Keratinocyte (primary cell): ENCODE measurements around the gene IGFL1. TPM values are rescaled to one million over a fixed set of nuclear protein-coding genes. Genes with fewer than 3 reads are reported as not detected.
A peak's percentile ranks its signal among the peaks of the same experiment; 100 is the strongest.

Source experiments
- DNase-seq: peaks from one replicate; pipeline ENCODE4 v3.0.0-alpha.2; 2011; ENCODE audit warnings: low read depth, missing footprints, low spot score
- FAIRE-seq: peaks from 2 replicates; lab custom pipeline; 2011; peaks lifted over from hg19 to GRCh38; lab: Jason Lieb, UNC
- H2AFZ ChIP-seq: 2 replicates; pipeline ENCODE4 v1.6.0; 2012; ENCODE audit warnings: low read length, control low read depth, inconsistent platforms; ENCODE audit not compliant: control insufficient read depth
- H3K27ac ChIP-seq: 2 replicates; pipeline ENCODE4 v1.5.1; 2011; ENCODE audit warnings: low read length; ENCODE audit not compliant: control insufficient read depth, insufficient read depth
- H3K27me3 ChIP-seq: 3 replicates; pipeline ENCODE4 v1.6.0; 2011; ENCODE audit warnings: low read length; ENCODE audit not compliant: control insufficient read depth, insufficient read depth; ENCODE audit errors: extremely low read depth
- H3K36me3 ChIP-seq, 2 experiments: 2 replicates in 1 of 2; 3 replicates in 1 of 2; pipeline ENCODE4 v1.5.1; 2011; ENCODE audit warnings: low read length in 2 of 2, mild to moderate bottlenecking in 1 of 2; ENCODE audit not compliant: control insufficient read depth in 2 of 2, insufficient read depth in 2 of 2; ENCODE audit errors: extremely low read depth in 1 of 2
- H3K4me1 ChIP-seq: 3 replicates; pipeline ENCODE4 v1.5.1; 2011; ENCODE audit warnings: low read length; ENCODE audit not compliant: control insufficient read depth, insufficient read depth; ENCODE audit errors: extremely low read depth
- H3K4me2 ChIP-seq: 3 replicates; pipeline ENCODE4 v1.6.0; 2011; ENCODE audit warnings: low read depth, low read length; ENCODE audit not compliant: control insufficient read depth, insufficient read depth; ENCODE audit errors: extremely low read depth
- H3K4me3 ChIP-seq, 3 experiments: fragments of 200-600 bp in 1 of 3; sonication (generic) in 1 of 3; 2 replicates in 2 of 3; 3 replicates in 1 of 3; pipeline ENCODE4 v1.5.1; 2011 to 2016; ENCODE audit warnings: low read length in 3 of 3, mild to moderate bottlenecking in 3 of 3, control low read depth in 2 of 3, inconsistent platforms in 1 of 3, low read depth in 1 of 3, mixed read lengths in 1 of 3, mixed run types in 1 of 3, moderate library complexity in 1 of 3; ENCODE audit not compliant: control insufficient read depth in 2 of 3, insufficient read depth in 2 of 3; ENCODE audit errors: extremely low read depth in 1 of 3
- H3K79me2 ChIP-seq: 2 replicates; pipeline ENCODE4 v1.6.0; 2012; ENCODE audit warnings: low read length; ENCODE audit not compliant: control insufficient read depth, insufficient read depth
- H3K9ac ChIP-seq: 3 replicates; pipeline ENCODE4 v1.6.0; 2011; ENCODE audit warnings: low read length; ENCODE audit not compliant: control insufficient read depth, insufficient read depth; ENCODE audit errors: extremely low read depth
- H3K9me1 ChIP-seq: 3 replicates; pipeline ENCODE4 v1.6.0; 2011; ENCODE audit warnings: low read length; ENCODE audit not compliant: control insufficient read depth, insufficient read depth; ENCODE audit errors: extremely low read depth
- H3K9me3 ChIP-seq: 2 replicates; pipeline ENCODE4 v1.5.1; 2012; ENCODE audit warnings: low read depth, low read length; ENCODE audit not compliant: control insufficient read depth
- H4K20me1 ChIP-seq: 3 replicates; pipeline ENCODE4 v1.6.0; 2011; ENCODE audit warnings: low read length; ENCODE audit not compliant: control insufficient read depth, insufficient read depth; ENCODE audit errors: extremely low read depth
- EZH2 ChIP-seq: IDR thresholded peaks from one replicate; pipeline ENCODE4 v1.6.1; 2012; ENCODE audit warnings: inconsistent platforms, mild to moderate bottlenecking, low read length, moderate library complexity
- dilution Hi-C: fragments of 300-500 bp; cut with MboI; formaldehyde crosslinking; loops from one replicate; pipeline ENCODE4 v1.7.0; 2020; ENCODE audit warnings: low sequenced_read_pairs; ENCODE audit not compliant: extremely low pct_ligation_motif_present
- polyA plus RNA-seq, 5 experiments: library from polyadenylated mRNA; depleted of rRNA in 3 of 5; stranded (reverse) in 3 of 5; stranded (forward) in 1 of 5; unstranded in 1 of 5; fragments of >200 nt; gene quantifications; 1 replicate in 1 of 5; 2 replicates in 3 of 5; 3 replicates in 1 of 5; pipeline versions ENCODE4 v1.2.1 to v1.2.3, GENCODE V29; 2011 to 2012; ENCODE audit warnings: missing spikeins in 2 of 5, low read depth in 1 of 5, low replicate concordance in 1 of 5
- TF ChIP-seq, protein P1 (sequence below), 3 experiments: IDR thresholded peaks in 1 of 3; conservative IDR thresholded peaks in 1 of 3; optimal IDR thresholded peaks in 1 of 3; 2 replicates in 2 of 3; 3 replicates in 1 of 3; pipeline versions ENCODE3 to v1.5.1; 2011; ENCODE audit warnings: low read length in 3 of 3, mild to moderate bottlenecking in 3 of 3, moderate library complexity in 2 of 3, control low read depth in 1 of 3, inconsistent platforms in 1 of 3; ENCODE audit not compliant: insufficient read depth in 2 of 3; ENCODE audit errors: extremely low read depth in 1 of 3

IGFL1 gene
- polyA plus RNA-seq, 1 donor (not counting 4 experiments of a cell fraction or from before 2014, with no cell fraction given): 21.3 TPM

DNA sequence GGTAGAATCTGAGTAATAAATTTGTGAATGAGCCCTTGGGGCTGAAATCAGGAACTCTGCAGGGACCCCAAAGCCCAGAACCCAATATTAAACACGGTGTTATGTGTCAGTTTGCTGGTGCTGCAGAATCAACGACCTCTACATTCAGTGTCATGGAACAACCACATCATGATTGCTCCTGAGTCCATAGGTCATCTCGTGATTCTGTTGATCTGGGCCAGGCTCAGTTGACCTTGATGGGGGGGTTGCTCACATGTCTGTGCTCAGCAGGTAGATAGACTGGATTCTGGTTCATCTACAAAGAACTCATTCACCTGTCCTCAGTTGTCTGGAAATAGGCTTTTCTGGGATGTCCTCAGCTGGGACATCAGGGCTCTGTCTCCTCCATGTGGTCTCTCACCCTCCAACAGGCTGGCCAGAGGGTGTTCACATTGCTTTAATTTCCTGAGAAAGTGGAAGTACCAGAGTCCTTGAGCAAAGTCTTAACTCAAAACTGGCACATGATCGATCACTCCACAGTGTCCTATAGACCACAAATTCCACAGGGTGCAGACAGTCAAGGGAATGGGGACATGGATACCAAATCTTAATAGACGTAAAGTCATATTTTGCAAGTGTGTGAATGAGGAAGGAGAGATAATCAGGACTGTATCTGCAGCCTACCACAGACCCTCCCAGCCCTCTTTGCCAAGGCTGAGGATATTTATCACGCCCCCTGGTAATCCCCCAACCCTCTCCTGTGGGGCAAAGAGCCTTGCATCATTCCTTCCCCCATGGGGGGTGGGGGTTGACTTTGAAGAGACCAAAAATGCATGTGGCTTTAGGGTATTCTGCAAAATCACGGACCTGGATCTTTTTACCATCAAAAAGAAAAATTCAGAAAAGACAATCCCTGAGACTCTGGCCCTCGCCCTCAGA, 39.3 kb upstream of the IGFL1 start:
- no peak overlapping the region for H2AFZ ChIP-seq
- DNase-seq (no peak), FAIRE-seq (peak; percentile 23)
- no peaks in the 10 kb centered on the region for H4K20me1 ChIP-seq
- H3K36me3 ChIP-seq: no peaks in the 10 kb centered on the region
- H3K4me3 ChIP-seq: no peak overlapping the region
- H3K9me3 ChIP-seq: no peaks in the 10 kb centered on the region
- H3K9me1 ChIP-seq: no peaks in the 10 kb centered on the region
- no peak overlapping the region for H3K27ac ChIP-seq
- no peaks in the 10 kb centered on the region for H3K79me2 ChIP-seq
- no peaks in the 10 kb centered on the region for H3K27me3 ChIP-seq
- no peak overlapping the region for H3K9ac ChIP-seq
- H3K4me1 ChIP-seq: peaks cover 25% of the 10 kb centered on the region
- dilution Hi-C loops: no loop called here
- no peak overlapping the region for H3K4me2 ChIP-seq
- TF ChIP-seq, protein P1, sequence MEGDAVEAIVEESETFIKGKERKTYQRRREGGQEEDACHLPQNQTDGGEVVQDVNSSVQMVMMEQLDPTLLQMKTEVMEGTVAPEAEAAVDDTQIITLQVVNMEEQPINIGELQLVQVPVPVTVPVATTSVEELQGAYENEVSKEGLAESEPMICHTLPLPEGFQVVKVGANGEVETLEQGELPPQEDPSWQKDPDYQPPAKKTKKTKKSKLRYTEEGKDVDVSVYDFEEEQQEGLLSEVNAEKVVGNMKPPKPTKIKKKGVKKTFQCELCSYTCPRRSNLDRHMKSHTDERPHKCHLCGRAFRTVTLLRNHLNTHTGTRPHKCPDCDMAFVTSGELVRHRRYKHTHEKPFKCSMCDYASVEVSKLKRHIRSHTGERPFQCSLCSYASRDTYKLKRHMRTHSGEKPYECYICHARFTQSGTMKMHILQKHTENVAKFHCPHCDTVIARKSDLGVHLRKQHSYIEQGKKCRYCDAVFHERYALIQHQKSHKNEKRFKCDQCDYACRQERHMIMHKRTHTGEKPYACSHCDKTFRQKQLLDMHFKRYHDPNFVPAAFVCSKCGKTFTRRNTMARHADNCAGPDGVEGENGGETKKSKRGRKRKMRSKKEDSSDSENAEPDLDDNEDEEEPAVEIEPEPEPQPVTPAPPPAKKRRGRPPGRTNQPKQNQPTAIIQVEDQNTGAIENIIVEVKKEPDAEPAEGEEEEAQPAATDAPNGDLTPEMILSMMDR (optimal IDR thresholded peaks at IDR 0.05 in 1 of 3, IDR thresholded peaks at IDR 0.05 in 1 of 3, conservative IDR thresholded peaks at IDR 0.05 in 1 of 3; ENCODE audit: extremely low read depth in 1 of 3, insufficient read depth in 2 of 3, low read length in 3 of 3): no peak
- TF ChIP-seq EZH2: no peak

DNA sequence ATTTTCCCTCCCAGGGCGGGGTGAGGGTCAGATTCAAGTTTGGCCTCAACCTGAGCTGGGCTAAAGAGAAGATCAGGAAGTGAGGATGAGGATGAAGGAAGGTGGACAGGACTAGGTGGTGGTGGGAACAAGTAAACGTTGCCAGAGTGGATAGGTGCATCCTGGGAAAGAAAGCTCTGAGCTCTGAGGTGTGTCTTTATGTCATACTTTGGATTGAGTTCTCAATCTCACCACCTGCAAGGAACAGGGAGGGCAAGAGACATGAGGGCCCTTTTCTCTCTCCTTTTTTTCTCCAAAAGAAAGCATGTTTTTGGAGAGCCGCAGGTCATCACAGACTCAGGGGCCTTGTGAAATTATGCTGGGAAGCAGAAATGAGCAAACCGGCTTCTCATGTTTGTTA, 38.2 kb upstream of the IGFL1 start:
- no peak overlapping the region for H3K27ac ChIP-seq

More for the DNA sequence above, 38.2 kb upstream of the IGFL1 start:
- no peak overlapping the region for H3K4me2 ChIP-seq
- no peak overlapping the region for H3K4me3 ChIP-seq
- no peak for DNase-seq
- TF ChIP-seq EZH2: no peak
- TF ChIP-seq, protein P1 (optimal IDR thresholded peaks at IDR 0.05 in 1 of 3, IDR thresholded peaks at IDR 0.05 in 1 of 3, conservative IDR thresholded peaks at IDR 0.05 in 1 of 3; ENCODE audit: extremely low read depth in 1 of 3, insufficient read depth in 2 of 3, low read length in 3 of 3): no peak
- H4K20me1 ChIP-seq: no peaks in the 10 kb centered on the region
- peaks cover 23% of the 10 kb centered on the region for H3K4me1 ChIP-seq
- dilution Hi-C loops: no loop called here
- H3K9ac ChIP-seq: no peak overlapping the region
- H3K9me3 ChIP-seq: no peaks in the 10 kb centered on the region
- no peaks in the 10 kb centered on the region for H3K36me3 ChIP-seq
- FAIRE-seq: no peak
- H3K27me3 ChIP-seq: no peaks in the 10 kb centered on the region
- no peak overlapping the region for H2AFZ ChIP-seq
- H3K79me2 ChIP-seq: no peaks in the 10 kb centered on the region
- H3K9me1 ChIP-seq: no peaks in the 10 kb centered on the region
